CD4-positive, alpha-beta T cell (primary cell): ENCODE data around the gene SYDE2. TPM values are rescaled to one million over a fixed set of nuclear protein-coding genes. Genes with fewer than 3 reads are reported as not detected.

Experiments used
- ATAC-seq: fragments of 200-7000 bp; cut with Tn5 transposase; one replicate; pipeline ENCODE4 v1.10.0; 2022; ENCODE audit warnings: mild to moderate bottlenecking; ENCODE audit not compliant: poor library complexity
- CTCF ChIA-PET: fragments of 350-600 bp; sonication (Branson Sonifier 250); formaldehyde crosslinking; loops from one replicate; lab custom pipeline; 2021; ENCODE audit warnings: antibody characterized with exemption, inconsistent platforms; lab: Charles Lee
- POLR2A ChIA-PET: fragments of 350-600 bp; sonication (Branson Sonifier 250); formaldehyde crosslinking; loops from one replicate; lab custom pipeline; 2021; ENCODE audit warnings: antibody characterized with exemption, inconsistent platforms; lab: Charles Lee
- DNase-seq, 14 experiments: peaks; one replicate each; pipeline ENCODE4 v3.0.0-alpha.2; 2013 to 2020; ENCODE audit warnings: mixed read lengths in 2 of 14
- H3K27ac ChIP-seq, 2 donors: one replicate each; pipeline versions ENCODE4 v1.5.1 to v1.7.0; 2013; ENCODE audit warnings: low read length in 2 of 2, low read depth in 1 of 2, mild to moderate bottlenecking in 1 of 2
- H3K27me3 ChIP-seq, 2 experiments: 1 replicate in 1 of 2; 2 replicates in 1 of 2; pipeline versions ENCODE4 v1.6.1 to v1.7.0; 2013; ENCODE audit warnings: low read length in 2 of 2, control low read depth in 1 of 2, mild to moderate bottlenecking in 1 of 2, moderate library complexity in 1 of 2; ENCODE audit not compliant: insufficient read depth in 2 of 2, control insufficient read depth in 1 of 2
- H3K36me3 ChIP-seq: one replicate; pipeline ENCODE4 v1.6.1; 2013; ENCODE audit warnings: low read length, control low read depth; ENCODE audit not compliant: insufficient read depth
- H3K4me1 ChIP-seq: one replicate; pipeline ENCODE4 v1.6.1; 2013; ENCODE audit warnings: low read length, control low read depth; ENCODE audit not compliant: insufficient read depth
- H3K4me3 ChIP-seq: one replicate; pipeline ENCODE4 v1.5.1; 2013; ENCODE audit warnings: mild to moderate bottlenecking, low read length, moderate library complexity
- H3K9me3 ChIP-seq, 2 experiments: 1 replicate in 1 of 2; 2 replicates in 1 of 2; pipeline versions ENCODE4 v1.6.1 to v1.7.0; 2013; ENCODE audit warnings: low read length in 2 of 2, mild to moderate bottlenecking in 2 of 2, control low read depth in 1 of 2, moderate library complexity in 1 of 2; ENCODE audit not compliant: control insufficient read depth in 1 of 2, insufficient read depth in 1 of 2
- H3K27ac Mint-ChIP-seq: one replicate; pipeline ENCODE4 v1.8.0; 2020; ENCODE audit warnings: mixed read lengths
- H3K27me3 Mint-ChIP-seq: one replicate; pipeline ENCODE4 v1.8.0; 2021; ENCODE audit warnings: mixed read lengths
- H3K36me3 Mint-ChIP-seq: one replicate; pipeline ENCODE4 v1.8.0; 2021; ENCODE audit warnings: low read depth, mixed read lengths
- H3K4me1 Mint-ChIP-seq: one replicate; pipeline ENCODE4 v1.8.0; 2021; ENCODE audit warnings: low read depth, mixed read lengths
- H3K4me3 Mint-ChIP-seq: one replicate; pipeline ENCODE4 v1.8.0; 2020; ENCODE audit warnings: mild to moderate bottlenecking, mixed read lengths
- H3K9me3 Mint-ChIP-seq: one replicate; pipeline ENCODE4 v1.8.0; 2020; ENCODE audit warnings: mixed read lengths
- intact Hi-C, 2 experiments: fragments of 100-400 bp; cut with DNase I in 1 of 2; cut with micrococcal nuclease in 1 of 2; formaldehyde crosslinking; loops; one replicate each; pipeline versions ENCODE4 v1.15.1 to v1.9.0; 2023 to 2025; cut with DNase I, micrococcal nuclease
- total RNA-seq, 174 experiments: library from RNA in 2 of 174; stranded (reverse) in 2 of 174; gene quantifications; one replicate each; pipeline ENCODE4 v1.2.3 and lab custom pipeline; 2021 to 2026
- TF ChIP-seq, protein P1 (sequence below): fragments of 200-600 bp; IDR thresholded peaks from one replicate; pipeline ENCODE4 v1.8.0; 2022; ENCODE audit warnings: antibody characterized with exemption, mild to moderate bottlenecking

Gene SYDE2
- total RNA-seq, 2 experiments from 2014 or later = 6.4 to 6.9 TPM

DNA sequence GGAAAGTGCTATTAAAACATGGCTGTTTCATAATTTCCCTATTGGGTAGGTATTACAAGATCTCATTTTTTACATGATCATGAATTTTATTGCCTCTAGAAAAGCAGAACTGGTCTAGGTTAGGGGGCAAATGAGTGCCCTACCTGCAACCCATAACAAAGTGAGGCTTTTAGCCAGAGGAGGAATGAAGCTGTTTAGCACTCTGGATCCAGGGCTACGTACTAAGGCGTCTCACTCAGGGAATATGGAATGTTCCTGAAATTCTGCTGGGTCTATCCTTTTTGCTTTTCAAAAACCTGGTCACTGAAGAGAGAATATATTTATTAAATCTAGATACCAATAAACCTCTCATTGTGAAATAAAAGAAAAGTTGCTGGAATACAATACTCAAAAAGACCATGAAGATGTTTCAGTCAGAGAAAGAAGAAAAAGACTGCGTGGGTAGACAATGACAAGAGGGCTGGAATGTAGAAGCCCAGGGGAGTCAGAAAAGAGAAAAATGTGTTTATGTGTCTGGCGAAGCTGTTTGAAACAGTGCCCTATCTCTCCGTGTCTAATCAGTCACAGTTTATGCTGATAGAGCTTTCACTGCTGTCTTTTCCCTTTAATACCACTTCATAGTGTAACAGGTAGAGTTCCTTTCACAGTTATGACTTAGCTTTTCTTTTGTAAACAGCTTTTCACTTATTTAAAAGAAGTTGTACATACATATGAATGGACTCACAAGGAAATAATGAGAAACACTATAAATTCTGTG is 25.0 kb upstream of the SYDE2 start:
- H3K4me3 Mint-ChIP-seq = no peak overlapping the region
- ChIA-PET POLR2A (no interaction called here), CTCF (interaction anchor here (1.2 kb wide), 1 partner anchor 10 kb away, joined by 3 read pairs; no protein-coding TSS in a partner anchor)
- no peak overlapping the region for H3K27ac ChIP-seq
- H3K36me3 ChIP-seq = no peaks in the 10 kb centered on the region
- H3K27ac Mint-ChIP-seq = no peak overlapping the region
- H3K36me3 Mint-ChIP-seq = no peaks in the 10 kb centered on the region
- H3K4me1 Mint-ChIP-seq = no peaks in the 10 kb centered on the region
- intact Hi-C loops = no loop called here
- no peak for DNase-seq
- TF ChIP-seq, protein P1, sequence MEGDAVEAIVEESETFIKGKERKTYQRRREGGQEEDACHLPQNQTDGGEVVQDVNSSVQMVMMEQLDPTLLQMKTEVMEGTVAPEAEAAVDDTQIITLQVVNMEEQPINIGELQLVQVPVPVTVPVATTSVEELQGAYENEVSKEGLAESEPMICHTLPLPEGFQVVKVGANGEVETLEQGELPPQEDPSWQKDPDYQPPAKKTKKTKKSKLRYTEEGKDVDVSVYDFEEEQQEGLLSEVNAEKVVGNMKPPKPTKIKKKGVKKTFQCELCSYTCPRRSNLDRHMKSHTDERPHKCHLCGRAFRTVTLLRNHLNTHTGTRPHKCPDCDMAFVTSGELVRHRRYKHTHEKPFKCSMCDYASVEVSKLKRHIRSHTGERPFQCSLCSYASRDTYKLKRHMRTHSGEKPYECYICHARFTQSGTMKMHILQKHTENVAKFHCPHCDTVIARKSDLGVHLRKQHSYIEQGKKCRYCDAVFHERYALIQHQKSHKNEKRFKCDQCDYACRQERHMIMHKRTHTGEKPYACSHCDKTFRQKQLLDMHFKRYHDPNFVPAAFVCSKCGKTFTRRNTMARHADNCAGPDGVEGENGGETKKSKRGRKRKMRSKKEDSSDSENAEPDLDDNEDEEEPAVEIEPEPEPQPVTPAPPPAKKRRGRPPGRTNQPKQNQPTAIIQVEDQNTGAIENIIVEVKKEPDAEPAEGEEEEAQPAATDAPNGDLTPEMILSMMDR = no peak
- H3K9me3 Mint-ChIP-seq = no peaks in the 10 kb centered on the region
- H3K9me3 ChIP-seq = no peaks in the 10 kb centered on the region
- no peaks in the 10 kb centered on the region for H3K27me3 ChIP-seq
- H3K4me3 ChIP-seq = no peak overlapping the region
- ATAC-seq = no peak
- H3K27me3 Mint-ChIP-seq = no peaks in the 10 kb centered on the region
- no peaks in the 10 kb centered on the region for H3K4me1 ChIP-seq

DNA sequence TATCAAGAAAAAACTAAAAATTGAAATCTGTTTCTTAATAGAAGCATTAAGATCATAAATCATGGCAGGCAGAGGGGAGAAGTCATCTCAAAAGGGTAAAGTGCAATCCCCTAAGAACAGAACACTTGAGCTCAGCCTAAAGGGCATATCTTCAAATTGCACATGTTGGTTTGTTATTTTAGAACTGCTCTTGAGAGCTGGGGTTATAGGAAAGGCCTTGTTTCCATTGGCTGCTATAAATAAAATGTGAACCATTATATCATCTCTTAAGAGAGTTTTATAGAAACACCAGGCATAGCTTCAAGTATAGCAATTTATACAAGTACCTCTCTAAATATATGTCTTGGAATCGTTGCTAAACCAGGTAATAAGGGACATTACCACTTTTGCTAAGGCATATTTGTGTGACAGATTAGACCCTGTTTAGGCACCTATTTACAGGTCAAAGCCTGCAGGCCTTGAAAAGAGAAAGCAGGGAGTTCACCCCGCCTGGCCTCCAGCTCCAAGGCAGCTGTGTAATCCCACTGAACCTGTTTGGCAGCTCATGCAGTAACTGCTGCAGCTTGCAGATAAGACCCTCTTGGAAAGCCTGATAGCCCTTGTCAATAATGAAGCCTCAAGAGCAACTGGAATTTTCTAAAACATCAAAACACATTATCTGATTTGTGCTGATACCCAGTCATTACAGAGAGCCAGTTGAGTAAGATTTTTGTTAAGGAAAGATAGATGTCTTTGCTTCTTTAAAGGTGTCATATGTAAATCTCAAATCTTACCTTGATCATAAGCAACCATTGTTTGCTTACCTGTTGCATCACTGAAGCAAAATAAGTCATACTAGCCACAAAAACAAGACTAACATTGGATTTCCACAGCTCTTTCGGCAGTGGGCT is 24.2 kb upstream of the SYDE2 start:
- no peak for DNase-seq
- Histone ChIP-seq H3K4me1 (no peaks in the 10 kb centered on the region), H3K27me3 (no peaks in the 10 kb centered on the region), H3K4me3 (no peak overlapping the region), H3K36me3 (no peaks in the 10 kb centered on the region), H3K9me3 (no peaks in the 10 kb centered on the region), H3K27ac (no peak overlapping the region)
- intact Hi-C loops = no loop called here
- Mint-ChIP-seq H3K27me3 (peaks cover 4% of the 10 kb centered on the region), H3K4me3 (no peak overlapping the region), H3K4me1 (no peaks in the 10 kb centered on the region), H3K9me3 (no peaks in the 10 kb centered on the region), H3K36me3 (no peaks in the 10 kb centered on the region), H3K27ac (no peak overlapping the region)
- TF ChIP-seq, protein P1 = no peak
- no peak for ATAC-seq
- ChIA-PET POLR2A (interaction anchor here (1.0 to 1.1 kb wide), 2 partner anchors 15 to 24 kb away, joined by 3 to 4 read pairs; partner anchors contain the start of gene SYDE2), CTCF (interaction anchor here (1.2 kb wide), 1 partner anchor 9 kb away, joined by 3 read pairs; no protein-coding TSS in a partner anchor)

DNA sequence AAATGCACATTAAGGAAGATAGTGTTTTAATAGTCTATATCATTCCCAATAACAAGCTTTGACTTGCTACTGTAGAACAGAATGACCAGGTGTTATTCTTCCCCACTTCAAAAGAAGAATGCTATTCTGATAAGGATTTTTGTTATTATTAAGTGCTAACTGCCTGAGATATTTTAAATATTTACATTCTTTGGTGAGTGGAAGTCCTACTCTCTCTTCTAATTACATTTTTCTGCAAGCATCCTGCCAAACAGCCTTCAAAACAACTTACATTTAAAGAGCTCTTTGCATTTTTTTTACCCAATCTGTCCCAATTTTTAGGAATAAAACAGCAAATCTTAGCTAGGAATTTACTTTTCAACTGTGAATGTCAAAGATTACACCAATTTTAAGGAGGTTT is 23.5 kb upstream of the SYDE2 start:
- DNase-seq = no peak
- Mint-ChIP-seq H3K36me3 (no peaks in the 10 kb centered on the region), H3K27ac (no peak overlapping the region), H3K4me1 (no peaks in the 10 kb centered on the region), H3K27me3 (peaks cover 9% of the 10 kb centered on the region), H3K9me3 (no peaks in the 10 kb centered on the region), H3K4me3 (no peak overlapping the region)
- intact Hi-C loops = no loop called here
- Histone ChIP-seq H3K9me3 (no peaks in the 10 kb centered on the region), H3K27ac (no peak overlapping the region), H3K36me3 (no peaks in the 10 kb centered on the region), H3K27me3 (no peaks in the 10 kb centered on the region), H3K4me1 (no peaks in the 10 kb centered on the region), H3K4me3 (no peak overlapping the region)
- ATAC-seq = no peak
- TF ChIP-seq, protein P1 = no peak
- CTCF ChIA-PET = interaction anchor here (1.2 kb wide), 2 partner anchors 8 to 35 kb away, joined by 3 read pairs; partner anchors contain the start of gene C1orf52
- POLR2A ChIA-PET = interaction anchor here (1.0 to 1.1 kb wide), 2 partner anchors 14 to 24 kb away, joined by 3 to 4 read pairs; partner anchors contain the start of gene SYDE2
